ENCODE measurements around the gene HOOK1.
A peak's percentile ranks its signal among the peaks of the same experiment; 100 is the strongest.

The HOOK1 gene

GRCh38 chr1:59880735-59881134 is 66.0 kb downstream of the HOOK1 start:
- Histone ChIP-seq H3K4me3 (ENCODE audit: low read length, poor library complexity, severe bottlenecking) (no peak overlapping the region), H3K79me2 (ENCODE audit: insufficient read depth, low read length) (no peaks in the 10 kb centered on the region), H3K4me1 (ENCODE audit: insufficient read depth, low read length, poor library complexity, severe bottlenecking) (peaks cover 8% of the 10 kb centered on the region), H3K27me3 (ENCODE audit: insufficient read depth, low read length, poor library complexity, severe bottlenecking) (no peaks in the 10 kb centered on the region), H2AFZ (ENCODE audit: low read length) (no peak overlapping the region), H3F3A (ENCODE audit: low read depth) (no peaks in the 10 kb centered on the region), H3K9me2 (replicated peaks; ENCODE audit: low read depth, low read length) (no peaks in the 10 kb centered on the region), H4K20me1 (ENCODE audit: insufficient read depth, low read length, poor library complexity, severe bottlenecking) (no peaks in the 10 kb centered on the region), H3K9ac (ENCODE audit: low read depth, low read length, poor library complexity, severe bottlenecking) (no peak overlapping the region), H3K36me3 (ENCODE audit: insufficient read depth, low read length) (no peaks in the 10 kb centered on the region), H3K4me2 (ENCODE audit: low read depth, low read length, poor library complexity, severe bottlenecking) (no peak overlapping the region), H3K9me3 (ENCODE audit: insufficient read depth, low read depth, low read length) (no peaks in the 10 kb centered on the region)
- TF ChIP-seq EZH2phosphoT487 (IDR thresholded peaks at IDR 0.05; ENCODE audit: borderline replicate concordance) (no peak), CTCF (conservative IDR thresholded peaks at IDR 0.05; ENCODE audit: low read length) (no peak)

- H3K9me2 ChIP-seq (replicated peaks; ENCODE audit: low read depth, low read length): no peaks in the 10 kb centered on the region
- H3K9ac ChIP-seq (ENCODE audit: low read depth, low read length, poor library complexity, severe bottlenecking): no peak overlapping the region
- no peaks in the 10 kb centered on the region for H4K20me1 ChIP-seq (ENCODE audit: insufficient read depth, low read length, poor library complexity, severe bottlenecking)
- no peaks in the 10 kb centered on the region for H3K79me2 ChIP-seq (ENCODE audit: insufficient read depth, low read length)
- H3K4me2 ChIP-seq (ENCODE audit: low read depth, low read length, poor library complexity, severe bottlenecking): no peak overlapping the region
- H3K4me1 ChIP-seq (ENCODE audit: insufficient read depth, low read length, poor library complexity, severe bottlenecking): peaks cover 2% of the 10 kb centered on the region
- H3F3A ChIP-seq (ENCODE audit: low read depth): no peaks in the 10 kb centered on the region
- no peaks in the 10 kb centered on the region for H3K36me3 ChIP-seq (ENCODE audit: insufficient read depth, low read length)
- H3K27me3 ChIP-seq (ENCODE audit: insufficient read depth, low read length, poor library complexity, severe bottlenecking): no peaks in the 10 kb centered on the region
- H3K4me3 ChIP-seq (ENCODE audit: low read length, poor library complexity, severe bottlenecking): no peak overlapping the region
- peaks cover 3% of the 10 kb centered on the region; the same call in 1 of the 2 replicates for H3K9me3 ChIP-seq (ENCODE audit: insufficient read depth, low read depth, low read length)
- no peak overlapping the region for H2AFZ ChIP-seq (ENCODE audit: low read length)
- TF ChIP-seq EZH2phosphoT487 (IDR thresholded peaks at IDR 0.05; ENCODE audit: borderline replicate concordance) (no peak), CTCF (conservative IDR thresholded peaks at IDR 0.05; ENCODE audit: low read length) (no peak)
Measured at GRCh38 chr1:59885160-59885832, 70.5 kb downstream of the HOOK1 start.

GRCh38 chr1:59892841-59893811 is 78.4 kb downstream of the HOOK1 start:
- TF ChIP-seq CTCF (conservative IDR thresholded peaks at IDR 0.05; ENCODE audit: low read length) (no peak), EZH2phosphoT487 (IDR thresholded peaks at IDR 0.05; ENCODE audit: borderline replicate concordance) (0 out of 2 replicates have a peak, but pooled peaks have one; percentile 8)
- Histone ChIP-seq H3F3A (ENCODE audit: low read depth) (peaks cover 6% of the 10 kb centered on the region), H3K4me1 (ENCODE audit: insufficient read depth, low read length, poor library complexity, severe bottlenecking) (peaks cover 27% of the 10 kb centered on the region)

More at GRCh38 chr1:59892841-59893811, 78.4 kb downstream of the HOOK1 start:
- Histone ChIP-seq H3K36me3 (ENCODE audit: insufficient read depth, low read length) (no peaks in the 10 kb centered on the region), H3K27me3 (ENCODE audit: insufficient read depth, low read length, poor library complexity, severe bottlenecking) (no peaks in the 10 kb centered on the region), H3K9me3 (ENCODE audit: insufficient read depth, low read depth, low read length) (peaks cover 13% of the 10 kb centered on the region; the same call in 1 of the 2 replicates), H3K4me3 (ENCODE audit: low read length, poor library complexity, severe bottlenecking) (peak overlapping the region; percentile 56), H3K9ac (ENCODE audit: low read depth, low read length, poor library complexity, severe bottlenecking) (peak overlapping the region; percentile 28), H2AFZ (ENCODE audit: low read length) (peak overlapping the region; percentile 0; the same call in 1 of the 2 replicates), H4K20me1 (ENCODE audit: insufficient read depth, low read length, poor library complexity, severe bottlenecking) (no peaks in the 10 kb centered on the region), H3K9me2 (replicated peaks; ENCODE audit: low read depth, low read length) (no peaks in the 10 kb centered on the region), H3K4me2 (ENCODE audit: low read depth, low read length, poor library complexity, severe bottlenecking) (peak overlapping the region; percentile 76), H3K79me2 (ENCODE audit: insufficient read depth, low read length) (no peaks in the 10 kb centered on the region)

Data from Loucy (cell line).